ENCODE results near the gene PAFAH1B1. TPM values are rescaled to one million over a fixed set of nuclear protein-coding genes. Genes with fewer than 3 reads are reported as not detected.

PAFAH1B1 gene
- 100 to 1,000 TPM in 1 of 2 donors, 10 to 100 TPM in 1; 92.9 to 106 TPM for total RNA-seq

DNA sequence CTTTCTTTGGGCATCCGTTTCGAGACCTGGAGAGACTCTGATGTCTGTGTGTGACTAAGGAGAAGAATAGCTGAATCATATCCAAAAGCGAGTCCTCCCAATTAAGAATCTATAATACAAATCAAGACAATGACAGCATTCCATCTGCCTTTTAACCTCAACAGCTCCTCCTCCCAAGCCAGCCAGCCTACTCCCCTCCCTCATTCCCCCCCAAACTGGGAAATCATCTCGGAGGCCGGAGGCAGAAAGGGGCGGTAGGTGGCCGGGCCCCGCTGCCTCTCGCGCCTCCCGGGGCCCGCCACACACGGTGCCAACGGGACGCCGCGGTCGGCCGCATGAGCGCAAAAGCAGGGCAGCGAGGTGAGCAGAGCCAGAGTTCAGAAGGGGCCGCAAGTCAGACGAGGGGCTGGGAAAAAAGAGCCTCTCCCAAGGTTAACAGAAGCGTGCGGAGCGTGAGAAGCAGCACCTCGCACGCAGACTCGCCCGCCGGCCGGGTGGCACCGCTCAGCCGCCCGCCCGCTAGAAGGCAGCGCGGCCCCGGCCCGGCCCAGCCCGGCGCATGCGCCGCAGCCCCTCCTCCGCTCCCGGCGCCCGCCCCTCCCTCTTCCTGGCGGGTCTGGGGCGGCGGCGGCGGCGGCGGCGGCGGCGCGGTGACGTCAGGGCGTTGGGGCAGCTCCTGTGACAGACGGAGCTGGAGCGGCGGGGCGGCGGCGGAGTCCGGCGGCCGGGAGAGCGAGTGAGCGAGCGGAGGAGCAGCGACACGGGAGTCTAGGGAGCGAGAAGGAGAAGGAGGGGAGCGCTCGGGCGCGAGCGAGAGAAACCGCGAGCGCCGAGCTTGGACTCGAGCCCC, at the start of gene PAFAH1B1:
PAFAH1B1 (plus strand) TSS at position 684 of the 850 bp plus-strand sequence. CDS start 44,635 bp downstream, outside the sequence.

DNA sequence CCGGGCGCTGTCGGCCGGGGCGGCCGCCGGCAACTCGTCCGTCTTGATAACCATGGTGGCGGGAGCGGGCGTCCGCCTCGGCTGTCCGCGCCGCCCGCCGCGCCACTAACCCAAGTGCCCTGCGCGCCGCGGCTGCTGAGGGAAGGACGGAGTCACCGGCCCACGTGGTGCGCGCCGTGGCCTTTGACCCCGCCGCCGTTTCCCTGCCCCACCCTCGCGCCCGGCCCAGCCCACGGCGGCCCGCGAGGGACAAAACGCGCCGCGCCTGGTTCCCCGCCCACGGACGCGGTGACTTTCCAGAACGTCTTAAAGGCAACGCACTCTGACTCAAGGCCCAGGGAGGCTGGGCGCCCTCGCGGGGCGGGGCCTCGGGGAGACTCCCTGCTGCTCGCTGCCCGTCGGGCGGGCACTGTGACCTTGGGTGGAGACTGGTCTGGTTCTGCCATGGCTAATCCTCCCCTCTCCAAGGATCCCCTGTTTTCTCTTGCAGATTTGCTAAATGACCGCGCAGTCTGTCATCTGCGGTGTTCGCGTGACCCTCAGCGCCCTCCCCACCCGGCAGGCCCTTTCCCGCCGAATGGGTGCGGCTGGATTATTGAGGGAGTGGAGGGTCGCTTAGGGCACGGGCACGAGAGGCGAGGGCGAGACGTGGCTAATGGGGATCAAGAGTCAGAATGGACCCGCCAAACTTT, 118.3 kb downstream of the PAFAH1B1 start, which contains the start of gene CLUH:
CLUH (minus strand) TSS at position 157 of the 692 bp plus-strand sequence; CDS start at position 54, 103 bp downstream.

Small RNAs within 50 kb of the gene (small RNA-seq; reads per million reads assigned to genes)
- gene MIR6776 (0.17 to 0.52 reads per million in 2 donors), gene RN7SL608P (0 to 0.06 reads per million in 2 donors)

Other genes with a start within 250 kb of the PAFAH1B1 start
- 1 to 10 TPM; 9.3 to 9.7 TPM for gene MNT, start 192.6 kb upstream of the PAFAH1B1 start, total RNA-seq
- gene METTL16, start 81.8 kb upstream of the PAFAH1B1 start, total RNA-seq = 10 to 100 TPM; 14.5 to 20.0 TPM
- 100 to 1,000 TPM in 1 of 2 donors, 10 to 100 TPM in 1; 61.9 to 111 TPM for gene CLUH, start 118.1 kb downstream of the PAFAH1B1 start, total RNA-seq
- not detected for gene CCDC92B, start 156.0 kb downstream of the PAFAH1B1 start, total RNA-seq
- gene RAP1GAP2, start 202.8 kb downstream of the PAFAH1B1 start, total RNA-seq = 1 to 10 TPM in 1 of 2 donors, under 1 TPM in 1; under 0.01 to 1.0 TPM